GM19395 (cell line): ENCODE measurements around the gene MTHFSD.
"Not testable (repeated sequence)": the region's sequence is repeated elsewhere in the genome, so short reads cannot be mapped to it uniquely, and the experiment has no call there.

Source experiments
- ATAC-seq: cut with Tn5 transposase; IDR thresholded peaks from one replicate; pipeline ENCODE4 v1.9.1; 2021; ENCODE audit warnings: mild to moderate bottlenecking, moderate library complexity; ENCODE audit not compliant: unreplicated experiment

The MTHFSD gene

GRCh38 chr16:86554917-86555703 lies at the start of gene MTHFSD:
MTHFSD (minus strand) TSS chr16:86555235; CDS start chr16:86555184, 51 bp downstream.
- peak; percentile 85 for ATAC-seq

GRCh38 chr16:86604436-86605193 lies 49.6 kb upstream of the MTHFSD start:
- no peak for ATAC-seq

- ATAC-seq: no peak
These were observed 47.5 kb upstream of the MTHFSD start for GRCh38 chr16:86602521-86602920.

GRCh38 chr16:86601356-86601755 lies 46.3 kb upstream of the MTHFSD start:
- no peak for ATAC-seq

- no peak for ATAC-seq
These were observed 43.9 kb upstream of the MTHFSD start for GRCh38 chr16:86598607-86599565.

- ATAC-seq: no peak
These were observed 43.0 kb upstream of the MTHFSD start for GRCh38 chr16:86597880-86598606.

GRCh38 chr16:86597126-86597879 lies 42.3 kb upstream of the MTHFSD start:
- no peak for ATAC-seq

GRCh38 chr16:86595983-86596605 lies 41.1 kb upstream of the MTHFSD start:
- ATAC-seq: no peak

- ATAC-seq: no peak
These were observed 39.7 kb upstream of the MTHFSD start for GRCh38 chr16:86594721-86595120.

- no peak for ATAC-seq
These were observed 39.0 kb upstream of the MTHFSD start for GRCh38 chr16:86593913-86594620.

- ATAC-seq: no peak
These were observed 36.2 kb upstream of the MTHFSD start for GRCh38 chr16:86591270-86591669.

- no peak for ATAC-seq
These were observed 35.6 kb upstream of the MTHFSD start for GRCh38 chr16:86590501-86591144.

GRCh38 chr16:86587955-86588354 lies 32.9 kb upstream of the MTHFSD start:
- not testable (repeated sequence) for ATAC-seq

GRCh38 chr16:86587487-86587886 lies 32.5 kb upstream of the MTHFSD start:
- ATAC-seq: no peak

- no peak for ATAC-seq
These were observed 31.0 kb upstream of the MTHFSD start for GRCh38 chr16:86585821-86586611.

GRCh38 chr16:86584726-86585721 lies 30.0 kb upstream of the MTHFSD start:
- ATAC-seq: no peak
